GM19463 (cell line): Measurements from ENCODE around the gene PRRT4.

Experiments used
- ATAC-seq: cut with Tn5 transposase; IDR thresholded peaks from one replicate; pipeline ENCODE4 v1.9.1; 2021; ENCODE audit warnings: mild to moderate bottlenecking, moderate library complexity; ENCODE audit not compliant: unreplicated experiment

The PRRT4 gene

DNA sequence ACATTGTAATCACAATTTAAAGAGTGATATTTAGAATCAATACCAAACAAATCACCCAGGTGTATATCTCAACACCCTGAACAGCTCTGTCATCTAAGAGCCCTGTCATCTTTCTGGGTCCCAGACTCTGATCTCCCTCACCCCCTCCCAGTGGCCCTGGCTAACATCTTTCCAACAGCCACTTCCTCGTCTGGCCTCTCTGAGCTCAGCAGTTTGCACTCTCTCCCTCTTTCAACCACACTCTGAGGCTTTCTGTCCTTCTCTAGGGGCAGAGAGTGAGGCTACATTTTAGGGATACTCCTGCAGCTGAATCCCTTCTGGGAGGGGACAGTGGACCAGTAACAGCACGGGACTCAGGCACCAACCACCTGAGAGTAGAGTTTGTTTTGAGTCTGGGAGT, 17.1 kb upstream of the PRRT4 start:
- ATAC-seq: no peak

DNA sequence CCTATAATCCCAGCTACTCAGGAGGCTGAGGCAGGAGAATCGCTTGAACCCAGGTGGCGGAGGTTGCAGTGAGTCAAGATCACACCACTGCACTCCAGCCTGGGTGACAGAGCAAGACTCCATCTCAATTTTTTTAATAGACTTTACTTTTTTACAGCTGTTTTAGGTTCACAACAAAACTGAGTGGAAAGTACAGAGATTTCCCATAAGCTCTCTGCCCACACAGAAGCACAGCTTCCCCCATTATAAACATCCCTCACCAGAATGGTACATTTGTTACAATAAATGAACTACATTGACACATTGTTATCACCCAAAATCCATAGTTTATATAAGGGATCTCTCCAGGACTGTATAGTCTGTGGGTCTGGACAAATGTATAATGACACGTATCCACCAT, 14.6 kb upstream of the PRRT4 start:
- no peak for ATAC-seq

DNA sequence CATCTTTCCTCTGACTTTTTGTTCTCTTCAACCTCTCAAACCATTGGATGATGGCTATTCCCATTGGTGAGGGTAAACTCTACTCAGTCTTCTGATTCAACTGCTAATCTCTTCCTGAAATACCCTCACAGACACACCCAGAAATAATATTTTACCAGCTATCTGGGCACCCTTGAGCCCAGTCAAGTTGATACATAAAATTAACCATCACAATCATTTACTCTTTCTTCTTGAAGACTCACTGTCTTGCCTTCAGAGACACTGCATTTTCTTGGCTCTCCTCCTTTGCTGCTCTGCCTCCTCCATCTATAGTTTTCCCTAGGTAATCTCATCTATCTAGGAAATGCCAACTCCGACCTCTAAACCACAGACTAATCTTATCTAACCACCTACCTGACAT, 12.6 kb upstream of the PRRT4 start:
- no peak for ATAC-seq

DNA sequence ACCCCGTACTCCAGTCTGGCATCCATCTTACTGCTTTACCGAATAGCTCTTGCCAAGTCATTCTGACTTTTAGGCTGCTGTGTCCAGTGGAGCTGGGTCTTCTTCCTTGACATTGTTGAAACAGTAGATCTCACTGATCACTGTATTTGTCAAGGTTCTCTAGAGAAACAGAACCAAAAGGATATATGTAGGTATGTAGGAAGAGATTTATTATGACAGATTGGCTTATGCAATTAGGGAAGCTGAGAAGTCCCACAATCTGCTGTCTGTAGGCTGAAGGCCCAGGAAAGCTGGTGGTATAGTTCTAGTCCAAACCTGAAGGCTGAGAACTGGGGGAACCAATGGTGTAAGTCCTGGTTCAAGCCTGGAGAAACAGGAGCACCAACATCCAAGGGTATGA, 12.1 kb upstream of the PRRT4 start:
- ATAC-seq: no peak

DNA sequence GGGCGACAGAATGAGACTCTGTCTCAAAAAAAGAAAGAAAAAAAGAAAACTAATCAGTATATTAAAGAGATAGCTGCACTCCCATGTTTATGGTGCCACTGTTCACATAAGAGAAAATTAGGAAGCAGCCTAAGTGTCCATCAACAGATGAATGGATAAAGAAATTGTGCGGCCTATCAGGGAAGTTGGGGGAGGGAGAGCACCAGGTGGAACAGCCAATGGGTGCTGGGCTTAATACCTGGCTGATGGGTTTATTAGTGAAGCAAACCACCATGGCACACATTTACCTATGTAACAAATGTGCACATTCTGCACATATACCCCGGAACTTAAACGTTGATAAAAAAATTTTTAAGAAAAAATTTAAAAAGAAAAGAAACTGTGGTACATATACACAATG, 9.0 kb upstream of the PRRT4 start:
- ATAC-seq: no peak

DNA sequence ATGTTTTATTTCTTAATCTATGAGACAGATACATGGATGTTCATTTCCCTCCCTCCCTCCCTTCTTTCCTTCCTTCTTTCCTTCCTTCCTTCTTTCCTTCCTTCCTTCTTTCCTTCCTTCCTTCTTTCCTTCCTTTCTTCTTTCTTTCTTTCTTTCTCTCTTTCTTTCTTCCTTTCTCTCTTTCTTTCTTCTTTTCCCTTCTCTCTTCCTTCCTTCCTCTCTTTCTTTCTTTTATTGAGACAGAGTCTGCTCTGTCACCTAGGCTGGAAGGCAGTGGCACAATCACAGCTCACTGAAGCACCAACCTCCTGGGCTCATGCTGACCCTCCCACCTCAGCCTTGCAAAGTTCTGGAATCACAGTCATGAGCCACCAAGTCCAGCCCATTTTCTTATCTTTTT, 5.5 kb upstream of the PRRT4 start:
- ATAC-seq: no peak

DNA sequence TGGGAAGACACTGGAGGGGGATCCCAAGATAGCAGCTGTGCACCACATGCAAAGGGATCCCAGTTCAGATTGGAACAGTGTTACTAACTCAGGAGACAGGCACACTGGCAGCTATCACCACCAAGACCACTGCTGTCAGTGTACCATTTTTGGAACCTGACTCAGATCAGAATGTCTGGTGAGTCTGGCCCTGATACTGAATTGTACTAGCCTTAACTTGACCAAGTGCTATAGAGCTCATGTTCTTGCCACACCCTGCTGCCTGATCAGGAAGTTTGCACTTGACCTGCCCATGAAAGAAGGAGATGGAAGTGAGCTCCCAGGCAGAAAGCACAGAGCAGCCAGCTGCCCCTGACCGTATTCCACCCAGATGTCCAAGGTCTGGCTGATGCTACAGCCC, 4.8 kb upstream of the PRRT4 start:
- no peak for ATAC-seq

DNA sequence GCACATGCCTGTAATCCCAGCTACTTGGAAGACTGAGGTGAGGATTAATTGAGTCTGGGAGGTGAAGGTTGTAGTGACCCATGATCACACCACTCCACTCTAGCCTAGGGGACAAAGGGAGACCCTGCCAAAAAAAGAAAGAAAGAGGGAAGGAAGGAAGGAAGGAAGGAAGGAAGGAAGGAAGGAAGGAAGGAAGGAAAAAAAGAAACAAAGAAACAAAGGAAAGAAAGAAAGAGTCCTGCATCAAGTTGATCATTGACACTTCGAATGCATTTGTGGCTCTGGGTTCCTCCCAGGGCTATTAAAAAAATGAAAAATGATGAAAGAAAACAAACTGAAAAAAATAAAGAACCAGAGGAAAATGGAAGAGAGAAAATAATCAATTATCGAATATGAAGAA, 3.9 kb upstream of the PRRT4 start:
- ATAC-seq: no peak

DNA sequence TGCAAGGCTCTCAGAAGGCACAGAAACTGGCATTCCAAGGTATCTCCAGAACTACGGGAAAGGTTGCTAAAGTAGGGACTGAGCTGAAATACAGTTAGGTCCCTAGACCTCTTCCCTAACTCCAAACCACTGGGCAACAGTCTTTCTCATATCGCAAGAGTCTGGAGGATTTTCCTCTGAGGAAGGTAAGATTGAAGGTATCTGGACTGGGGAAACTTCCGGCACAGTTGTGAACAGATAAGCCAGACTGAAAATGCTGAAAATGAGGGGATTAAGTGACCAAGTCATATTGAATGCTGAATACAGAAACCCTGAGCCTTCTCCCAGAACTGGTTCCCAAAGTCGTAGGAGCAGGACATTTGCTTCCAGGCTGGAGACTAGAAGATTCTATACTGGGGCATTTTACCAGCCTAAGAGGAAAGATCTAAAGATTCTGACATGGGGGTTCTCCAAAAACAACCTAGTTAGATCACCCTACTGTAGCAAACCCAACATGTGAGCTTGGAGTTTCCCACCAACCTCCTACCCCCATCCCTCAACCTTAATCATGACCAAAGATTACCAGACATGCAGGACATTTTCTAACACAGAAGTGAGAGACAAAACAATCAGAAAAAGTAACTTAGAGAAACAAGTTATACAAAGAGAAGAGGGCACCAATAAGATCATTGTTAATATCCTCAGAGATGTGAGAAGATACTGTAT, 2.8 kb upstream of the PRRT4 start:
- ATAC-seq: no peak

DNA sequence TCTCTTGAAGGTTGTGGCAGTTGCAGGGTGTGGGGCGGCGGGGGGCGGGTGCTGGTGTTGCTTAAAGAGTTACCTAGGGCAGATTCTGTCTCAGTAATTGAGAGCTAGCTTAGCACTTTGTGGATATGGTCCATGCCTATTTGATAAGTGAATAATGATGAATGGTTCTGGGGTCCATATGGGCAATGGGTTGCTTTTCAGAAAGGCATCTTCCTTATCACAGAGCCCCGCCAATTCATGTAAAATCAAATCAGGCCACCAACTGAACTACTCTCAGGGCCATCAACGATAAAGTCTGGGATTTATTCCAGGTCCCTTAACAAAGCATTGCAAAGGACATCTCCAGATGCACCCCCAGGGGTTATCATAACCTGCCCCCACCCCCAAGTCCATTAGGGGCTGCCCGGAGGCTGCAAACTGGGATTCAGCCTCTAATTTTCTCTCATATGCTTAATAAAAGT, 1.8 kb upstream of the PRRT4 start:
- ATAC-seq: no peak

DNA sequence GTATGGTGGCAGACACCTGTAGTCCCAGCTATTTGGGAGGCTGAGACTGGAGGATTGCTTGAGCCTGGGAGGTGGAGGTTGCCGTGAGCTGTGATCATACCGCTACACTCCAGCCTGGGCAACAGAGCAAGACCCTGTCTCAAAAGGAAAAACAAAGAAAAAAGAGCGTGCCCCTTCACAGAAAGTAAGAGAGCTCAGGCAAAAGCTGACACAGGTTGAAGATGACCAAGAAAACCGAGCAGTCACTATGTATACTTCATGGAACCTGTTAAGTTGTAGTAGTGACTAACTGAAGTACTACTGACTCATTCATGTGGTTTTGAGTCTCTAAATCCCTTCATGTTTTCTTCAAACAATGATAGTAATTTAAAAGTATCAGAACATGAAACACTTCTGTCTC, 1.2 kb upstream of the PRRT4 start:
- no peak for ATAC-seq

DNA sequence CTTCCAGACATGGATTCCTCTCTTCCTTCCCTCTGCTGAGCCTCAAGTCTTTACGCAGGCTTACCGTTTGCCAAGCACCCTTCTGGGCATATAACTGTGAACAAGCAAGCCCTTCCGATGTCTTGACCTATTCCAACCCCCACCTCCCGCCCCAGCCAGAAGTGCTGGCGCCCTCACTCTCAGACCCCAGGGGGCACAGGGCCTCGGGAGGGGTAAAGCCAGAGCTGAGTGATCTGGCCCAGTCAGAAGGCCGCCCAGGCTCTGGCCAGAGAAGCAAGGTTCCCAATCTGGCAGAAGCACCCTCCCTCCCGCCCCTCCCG, 1.2 kb downstream of the PRRT4 start:
- ATAC-seq: no peak

DNA sequence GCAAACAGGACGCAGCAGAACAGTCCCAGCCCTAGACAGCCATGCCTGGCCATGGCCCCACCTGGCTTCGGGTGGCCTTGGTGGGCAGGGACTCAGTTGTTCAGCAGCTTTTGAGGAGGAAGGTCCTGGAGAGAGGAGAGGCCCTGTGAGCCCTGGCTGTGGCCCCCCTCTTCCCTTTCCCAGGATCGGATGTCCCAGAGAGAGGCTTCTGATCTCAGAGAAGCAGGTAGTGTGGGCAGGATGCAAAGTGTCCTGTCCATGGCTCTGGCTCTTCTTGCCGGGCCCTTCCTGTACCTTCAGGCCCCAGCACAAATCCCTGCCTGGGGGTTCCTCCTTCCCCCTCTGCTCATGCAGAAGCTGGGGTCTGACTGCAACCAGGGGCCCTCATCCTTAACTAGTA, 1.6 kb downstream of the PRRT4 start:
- no peak for ATAC-seq

DNA sequence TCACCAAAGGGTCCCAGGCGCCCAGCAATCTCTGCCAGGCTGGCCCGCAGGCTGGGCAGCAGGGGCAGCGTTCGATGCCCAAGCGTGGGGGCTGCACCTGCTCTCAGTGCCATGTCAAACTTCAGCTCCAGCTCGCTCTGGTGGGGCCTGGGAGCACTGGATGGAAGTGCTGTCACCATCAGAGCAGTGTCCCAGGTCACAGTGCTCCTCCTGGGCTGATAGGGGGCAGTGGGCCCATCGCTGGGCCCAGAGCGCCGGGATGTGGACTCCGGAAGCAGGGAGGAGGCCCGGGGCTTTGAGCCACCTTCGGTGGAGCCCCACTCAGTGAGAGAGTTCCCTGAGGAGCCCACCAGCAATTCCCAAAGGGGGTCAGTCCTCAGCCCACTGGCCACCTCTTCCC, 2.2 kb downstream of the PRRT4 start:
- no peak for ATAC-seq

DNA sequence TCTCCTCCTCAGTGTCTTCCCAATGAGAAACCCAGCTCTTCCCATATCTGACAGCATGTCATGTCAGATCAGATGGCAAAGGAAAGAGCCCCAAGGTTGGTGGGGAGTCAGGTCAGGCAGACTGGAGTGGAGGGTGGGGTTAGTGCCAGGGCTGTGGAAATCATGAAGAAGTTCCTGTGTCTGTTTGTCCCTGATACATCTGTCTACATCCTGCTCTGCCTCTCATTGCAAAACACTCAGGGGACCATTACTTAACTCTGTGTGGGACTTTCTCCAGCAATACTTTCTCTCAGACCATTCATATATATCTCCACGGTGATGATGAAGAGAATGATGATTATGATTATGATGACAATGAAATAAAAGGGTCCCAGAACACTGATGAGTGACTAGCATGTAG, 3.3 kb downstream of the PRRT4 start:
- no peak for ATAC-seq

DNA sequence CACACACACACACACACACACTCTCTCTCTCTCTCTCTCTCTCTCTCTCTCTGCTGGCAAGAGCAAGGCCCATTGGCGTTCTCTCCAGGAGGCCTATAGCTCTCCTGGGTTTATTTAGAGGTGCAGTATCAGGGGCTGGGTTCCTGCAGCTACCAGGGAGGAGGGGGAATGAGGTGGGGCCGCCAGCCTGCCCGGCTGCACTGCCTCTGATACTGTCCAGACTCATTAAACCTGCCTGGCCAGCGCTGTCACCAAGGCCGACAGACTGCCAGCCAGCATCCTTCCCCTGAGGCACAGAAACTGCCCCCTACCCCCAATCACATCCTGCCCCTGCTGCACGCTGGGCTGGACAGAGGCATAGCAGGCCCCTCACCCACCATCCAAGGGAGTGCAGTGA, 4.3 kb downstream of the PRRT4 start:
- no peak for ATAC-seq

DNA sequence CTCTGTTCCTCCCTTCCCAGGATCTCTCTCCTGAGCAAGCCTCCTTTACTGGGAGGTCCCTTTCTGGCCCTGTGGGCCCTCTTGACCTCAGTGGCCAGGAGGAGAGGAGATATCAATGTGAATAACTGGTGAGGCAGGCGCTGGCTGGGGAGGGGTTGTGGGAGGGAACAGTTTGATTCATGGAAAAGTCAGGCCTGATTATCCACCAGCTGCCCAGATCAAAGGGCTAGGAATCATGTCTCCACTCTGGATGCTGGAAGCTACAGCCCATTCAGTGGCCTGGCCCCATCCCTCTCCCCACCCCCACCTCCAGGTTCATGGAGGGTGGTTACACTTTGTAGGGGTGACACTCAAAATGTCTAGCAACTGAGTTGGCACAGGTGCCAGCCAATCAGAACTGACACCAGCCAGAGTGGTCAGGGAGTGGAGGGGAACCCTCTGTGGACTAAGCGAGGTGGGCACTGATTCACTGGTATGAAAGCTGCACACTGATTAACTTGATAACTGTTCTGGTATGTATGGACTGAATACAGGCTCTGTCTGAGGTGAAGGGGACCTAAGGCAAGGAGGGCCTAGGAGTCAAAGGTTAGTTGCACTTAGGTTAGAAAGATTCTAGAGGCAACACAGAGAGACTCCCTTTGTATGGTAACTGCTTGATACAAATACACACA, 4.8 kb downstream of the PRRT4 start:
- ATAC-seq: no peak

DNA sequence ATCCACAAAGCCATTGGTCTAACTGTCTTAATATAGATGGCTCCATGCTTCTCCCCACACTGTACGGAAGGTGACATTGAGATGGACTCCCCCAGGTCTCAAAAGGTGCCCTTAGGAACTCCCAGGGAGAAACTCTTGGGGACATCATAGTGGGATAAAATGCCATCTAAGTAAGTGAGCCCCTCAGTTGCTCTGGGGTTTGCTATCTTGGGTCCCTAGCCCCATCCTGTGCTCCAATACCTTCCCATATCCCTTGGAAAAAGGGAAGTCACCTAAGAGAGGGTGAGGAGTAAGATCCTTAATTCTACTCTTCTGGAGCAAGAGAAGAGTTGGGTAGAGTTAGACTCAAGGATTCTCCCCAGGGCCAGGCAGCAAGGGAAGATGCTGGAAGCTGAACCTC, 7.9 kb downstream of the PRRT4 start:
- ATAC-seq: no peak

DNA sequence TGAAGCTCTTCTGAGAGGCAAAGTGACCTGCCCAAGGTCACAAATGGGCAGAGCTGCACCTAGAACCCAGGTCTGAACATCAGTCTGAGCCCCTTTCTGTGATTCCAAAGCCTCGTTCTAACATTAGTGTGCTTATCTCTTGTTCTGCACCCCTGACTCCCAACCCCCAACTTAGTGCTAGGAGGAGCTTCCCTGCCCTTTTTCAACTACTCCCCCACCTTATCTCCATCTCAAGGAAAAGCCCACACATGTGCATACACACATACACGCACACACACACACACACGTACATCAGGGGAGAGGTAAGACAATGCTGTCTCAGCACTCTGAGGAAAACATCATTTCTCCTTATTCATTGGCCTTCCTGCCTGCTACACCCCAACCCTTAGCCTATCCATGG, 8.3 kb downstream of the PRRT4 start:
- no peak for ATAC-seq

DNA sequence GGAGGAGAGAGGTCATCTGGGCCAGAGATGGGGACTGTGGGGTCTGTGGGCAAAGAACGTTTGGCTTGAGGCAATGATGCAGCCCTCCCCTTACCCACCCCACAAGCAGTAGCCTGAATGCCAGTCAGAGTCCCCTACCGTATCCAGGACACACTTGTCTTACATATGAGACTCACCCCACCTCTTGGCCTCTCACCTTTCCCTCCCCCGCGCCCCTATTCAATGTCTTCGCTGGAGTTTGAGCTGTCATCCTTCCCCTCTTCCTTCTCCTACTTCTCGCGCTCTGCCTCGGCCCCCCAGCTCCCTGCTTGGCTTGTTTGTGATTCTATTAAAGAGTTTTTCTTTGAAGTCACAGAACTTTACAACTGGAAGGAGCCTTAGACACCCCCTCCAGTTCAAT, 8.9 kb downstream of the PRRT4 start:
- no peak for ATAC-seq

DNA sequence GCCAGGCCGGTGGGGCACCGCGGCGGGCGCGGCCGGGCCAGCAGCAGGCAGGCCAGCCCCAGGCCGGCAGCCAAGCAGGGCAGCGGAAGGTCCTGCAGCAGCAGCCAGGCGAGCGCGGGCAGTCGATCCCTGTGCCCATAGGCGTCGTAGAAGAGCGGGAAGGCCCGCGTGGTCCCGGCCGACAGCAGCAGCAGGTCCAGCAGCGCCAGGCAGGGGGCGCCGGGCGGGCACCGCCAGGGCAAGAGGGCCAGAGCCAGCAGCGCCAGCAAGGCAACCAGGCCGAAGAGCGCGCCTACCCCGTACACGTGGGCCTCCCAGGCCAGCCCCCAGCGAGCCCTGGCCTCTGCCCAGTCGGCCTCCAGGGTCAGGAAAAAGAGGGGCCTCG, 9.3 kb downstream of the PRRT4 start:
- ATAC-seq: no peak

DNA sequence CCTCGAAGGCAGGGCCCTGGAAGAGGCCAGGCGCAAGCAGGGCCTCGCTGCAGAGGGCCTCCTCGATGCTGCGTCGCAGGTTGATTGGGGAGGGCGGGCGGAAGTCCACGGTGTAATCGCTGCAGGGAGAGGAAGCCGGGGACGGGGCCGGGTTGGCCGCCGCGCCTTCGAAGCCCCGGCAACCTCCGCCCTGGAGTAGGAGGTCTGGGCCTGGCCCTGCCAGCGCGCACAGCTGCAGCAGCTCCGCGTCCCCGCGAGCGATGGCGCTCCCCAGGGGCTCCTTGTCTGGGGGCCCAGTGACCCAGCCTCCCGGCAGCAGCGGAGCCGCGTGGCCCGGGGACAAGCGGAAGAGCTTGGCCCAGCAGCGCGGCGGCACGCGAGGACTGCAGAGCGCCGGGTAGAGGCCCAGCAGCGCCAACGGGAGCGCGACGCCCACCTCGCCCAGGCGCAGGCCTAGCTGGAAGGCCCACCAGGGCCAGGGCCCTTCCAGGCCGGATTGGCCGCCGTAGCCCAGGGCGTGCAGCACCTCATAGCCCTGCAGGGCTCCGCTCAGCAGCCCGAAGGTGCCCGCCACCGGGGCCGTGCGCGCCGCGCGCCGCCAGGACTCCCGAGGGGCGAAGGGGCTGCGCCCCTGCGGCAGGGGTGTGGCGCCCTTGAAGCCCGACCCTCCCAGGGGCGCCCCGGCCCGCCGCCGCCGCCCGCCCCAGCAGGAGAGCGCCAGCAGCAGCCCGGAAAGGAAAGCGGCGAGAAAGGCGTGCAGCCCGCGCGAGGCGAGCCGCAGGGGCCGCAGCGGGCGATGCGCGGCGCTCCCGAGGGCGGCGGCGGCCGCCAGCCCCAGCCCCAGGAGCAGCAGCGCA, 10.0 kb downstream of the PRRT4 start:
- no peak for ATAC-seq
